Stimulated activated CD8-positive, alpha-beta memory T cell treated with anti-CD3 and anti-CD28 coated beads, Interleukin-4, amount 100 ng/mL, for 48 hours (primary cell): ENCODE data around the gene PRDX4.
"Not testable (repeated sequence)": the region's sequence is repeated elsewhere in the genome, so short reads cannot be mapped to it uniquely, and the experiment has no call there.

Source experiments
- DNase-seq: peaks from one replicate; pipeline ENCODE4 v3.0.0-alpha.2; 2020

The PRDX4 gene

DNA sequence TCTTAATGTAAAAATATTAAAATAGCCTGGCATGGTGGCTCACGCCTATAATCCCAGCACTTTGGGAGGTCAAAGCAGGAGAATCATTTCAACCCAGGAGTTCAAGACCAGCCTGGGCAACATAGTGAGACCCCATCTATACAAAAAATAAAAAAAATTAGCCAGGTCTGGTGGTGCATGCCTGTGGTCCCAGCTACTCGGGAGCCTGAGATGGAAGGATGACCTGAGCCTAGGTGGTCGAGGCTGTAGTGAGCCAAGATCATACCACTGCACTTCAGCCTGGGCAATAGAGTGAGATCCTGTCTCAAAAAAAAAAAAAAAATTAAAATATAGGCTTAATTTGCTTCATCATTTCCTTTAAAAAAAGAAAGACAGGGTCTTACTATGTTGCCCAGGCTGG lies 9.2 kb downstream of the PRDX4 start:
- not testable (repeated sequence) for DNase-seq

DNA sequence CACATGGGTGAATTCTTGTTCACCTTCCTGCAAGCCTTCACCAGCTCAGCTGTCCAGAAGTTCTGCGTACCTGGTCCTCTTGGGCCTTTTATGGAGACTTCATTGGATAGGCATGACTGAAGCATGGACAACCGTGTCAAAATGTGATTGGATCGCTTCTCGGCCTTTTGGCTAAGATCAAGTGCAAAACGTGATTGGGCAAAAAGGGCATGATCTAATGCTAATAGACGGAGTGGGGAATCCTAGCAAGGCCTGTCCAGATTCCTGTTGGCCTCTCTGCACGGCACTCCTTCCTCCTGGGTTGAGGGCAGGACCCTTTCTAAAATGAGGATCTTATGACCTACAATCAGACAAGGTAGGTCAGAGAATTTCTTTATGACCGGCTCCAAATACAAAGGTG lies 24.9 kb downstream of the PRDX4 start:
- DNase-seq: no peak

DNA sequence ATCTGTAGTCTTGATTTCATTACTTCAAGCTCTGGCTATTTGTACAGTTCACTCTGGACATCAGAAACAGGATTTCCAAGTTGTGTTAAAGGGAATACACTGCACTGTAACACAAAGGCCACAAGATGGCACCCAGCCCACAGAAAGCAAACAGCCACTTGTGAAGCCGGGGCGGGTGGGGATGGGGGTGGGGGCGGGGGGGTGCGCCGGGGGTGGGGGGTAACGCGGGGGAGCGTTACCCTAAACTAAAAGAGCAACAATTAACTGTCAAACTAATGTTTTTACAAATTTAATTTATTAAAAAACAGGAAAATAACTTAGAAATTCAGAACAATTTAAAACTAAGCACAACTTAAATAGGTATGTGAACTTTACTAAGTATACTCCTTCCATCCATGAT lies 27.3 kb downstream of the PRDX4 start:
- DNase-seq: peak; percentile 40

DNA sequence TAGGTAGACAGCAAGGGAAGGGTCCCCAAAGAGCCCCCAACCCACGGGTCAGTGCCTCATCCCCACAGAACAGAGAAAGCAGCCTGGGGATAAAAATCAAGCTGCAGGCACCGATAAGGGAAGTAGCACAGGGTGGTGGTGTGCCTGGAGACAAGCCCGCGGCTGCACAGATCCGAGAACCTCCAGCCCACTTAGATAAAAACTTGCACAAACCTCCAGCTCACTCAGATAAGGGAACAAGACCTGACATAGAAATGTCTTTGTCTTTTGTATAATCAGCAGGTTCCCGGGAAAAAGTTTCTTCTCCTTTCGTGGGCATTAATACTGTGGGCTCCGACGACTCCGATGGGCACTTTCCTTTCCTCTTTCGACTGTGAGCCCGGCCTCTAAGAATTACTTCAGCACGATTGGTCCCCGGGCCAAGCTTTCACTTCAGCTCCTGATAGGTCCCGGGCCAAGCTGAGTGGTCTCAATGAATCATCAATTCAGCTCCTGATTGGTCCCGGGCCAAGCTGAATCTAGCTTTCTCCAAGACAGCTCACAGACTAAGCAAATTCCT lies 32.4 kb downstream of the PRDX4 start:
- DNase-seq: peak; percentile 33

DNA sequence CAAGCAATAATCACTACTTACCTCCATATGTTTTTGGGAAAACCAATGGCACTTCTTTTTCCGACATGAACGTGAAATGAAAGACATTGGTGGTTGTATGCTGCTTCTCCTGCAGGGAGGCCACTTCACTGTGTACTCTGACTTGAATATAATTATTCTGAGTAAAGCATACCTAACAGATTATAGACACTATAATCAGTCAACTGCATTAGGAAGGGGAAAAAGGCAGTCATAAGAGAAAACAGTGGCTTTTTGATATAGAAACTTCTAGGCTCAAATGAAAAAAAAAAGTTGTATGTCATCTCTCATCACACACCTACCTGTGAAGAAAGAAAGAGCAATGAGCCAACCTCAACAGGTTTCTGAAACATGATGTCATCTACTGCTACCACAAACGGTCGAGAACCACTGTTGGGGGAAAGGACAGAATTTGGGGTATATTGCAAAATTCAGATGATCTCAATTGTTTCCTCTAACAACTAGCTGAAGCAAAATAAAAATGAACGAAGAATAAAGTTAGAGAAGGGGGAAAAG lies 37.4 kb downstream of the PRDX4 start:
- no peak for DNase-seq

DNA sequence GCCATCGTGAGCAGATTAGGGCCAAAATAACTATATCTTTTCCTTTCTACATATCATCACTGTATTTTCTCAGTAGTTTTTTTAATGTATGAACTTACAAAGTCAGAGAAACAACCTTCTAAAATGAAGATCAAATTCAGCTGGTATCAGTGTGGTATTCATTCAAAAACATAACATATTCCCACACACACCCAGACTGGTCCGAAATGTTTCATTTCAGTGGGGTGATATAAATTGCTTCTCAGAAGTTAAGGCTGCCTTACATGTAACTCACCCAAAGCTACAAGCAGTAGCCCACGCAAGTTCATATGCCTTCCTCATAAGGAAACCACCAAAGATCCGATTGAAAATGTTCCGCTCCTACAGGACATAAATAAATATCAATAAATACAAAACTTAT lies 37.9 kb downstream of the PRDX4 start:
- DNase-seq: no peak

DNA sequence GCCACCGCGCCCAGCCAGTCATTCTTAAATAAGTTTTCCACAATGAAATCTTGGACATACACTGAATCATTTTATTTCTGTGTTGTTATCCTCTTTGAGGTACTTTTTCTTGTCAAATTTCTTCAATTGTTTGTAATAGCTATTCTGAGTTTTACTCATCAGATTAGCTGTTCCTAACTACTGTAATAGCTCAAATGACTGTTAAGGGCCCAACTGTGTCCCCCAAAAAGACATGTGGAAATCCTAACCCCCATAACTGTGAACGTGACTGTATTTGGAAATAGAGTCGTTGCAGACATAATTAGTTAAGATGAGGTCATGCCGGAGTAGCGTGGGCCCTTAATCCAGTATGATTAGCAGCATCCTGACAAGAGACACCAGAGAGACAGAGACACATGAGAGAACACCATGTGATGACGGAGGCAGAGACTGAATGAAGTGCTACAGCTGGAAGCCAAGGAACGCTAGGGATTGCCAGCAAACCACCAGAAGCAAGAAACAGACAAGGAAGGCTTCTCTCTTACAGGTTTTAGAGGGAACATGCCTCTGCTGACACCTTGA lies 52.9 kb downstream of the PRDX4 start:
- DNase-seq: no peak

DNA sequence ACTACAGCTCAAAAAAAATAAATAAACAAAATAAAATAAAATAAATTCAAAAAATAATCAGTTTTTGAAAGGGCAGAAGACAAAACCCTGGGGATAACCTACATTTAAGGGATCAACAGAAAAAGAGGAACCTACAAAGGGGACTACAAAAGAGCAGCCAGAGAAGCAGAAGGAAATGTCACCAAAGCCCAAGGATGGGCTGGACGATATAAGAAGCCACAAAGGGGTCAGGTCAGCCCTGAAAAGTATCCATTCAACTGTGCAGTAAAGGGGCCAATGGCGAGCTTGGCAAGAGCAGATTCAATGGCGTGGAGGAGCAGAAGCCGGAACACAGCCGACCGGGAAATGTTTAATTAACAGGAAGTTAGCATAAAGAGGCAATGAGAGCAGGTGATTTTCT lies 58.9 kb downstream of the PRDX4 start:
- no peak for DNase-seq

DNA sequence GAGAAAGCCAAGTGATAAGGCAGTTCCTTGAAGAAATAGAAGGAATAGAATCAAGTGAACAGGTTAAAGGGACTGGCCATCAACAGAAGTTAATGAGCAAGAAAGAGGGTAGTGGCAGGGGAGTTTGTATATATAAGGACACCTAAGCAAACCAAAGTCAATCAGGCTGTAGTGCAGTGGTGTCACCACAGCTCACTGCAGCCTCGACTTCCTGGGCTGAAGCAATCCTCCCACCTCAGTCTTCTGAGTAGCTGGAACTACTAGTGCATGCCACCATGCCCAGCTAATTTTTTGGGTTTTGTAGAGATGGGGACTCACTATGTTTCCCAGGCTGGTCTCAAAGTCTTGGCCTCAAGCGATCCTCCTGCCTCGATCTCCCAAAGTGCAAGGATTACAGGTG lies 59.9 kb downstream of the PRDX4 start:
- no peak for DNase-seq

DNA sequence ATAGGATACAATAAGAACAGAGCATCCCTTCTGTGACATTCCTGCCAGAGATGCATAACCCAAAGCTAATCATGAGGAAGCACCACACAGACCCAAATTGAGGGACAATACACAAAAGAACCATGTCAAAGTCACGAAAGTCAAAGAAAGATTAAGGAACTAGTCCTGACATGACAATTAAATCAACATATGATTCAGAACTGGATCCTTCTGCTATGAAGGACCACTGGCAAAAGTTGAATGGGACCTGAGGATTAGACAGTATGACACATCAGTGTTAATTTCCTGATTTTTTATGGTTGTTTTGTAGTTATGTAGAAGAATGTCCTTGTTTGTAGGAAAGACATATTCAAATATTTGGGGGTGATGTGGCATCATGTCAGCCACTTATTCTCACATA lies 61.9 kb downstream of the PRDX4 start:
- no peak for DNase-seq

DNA sequence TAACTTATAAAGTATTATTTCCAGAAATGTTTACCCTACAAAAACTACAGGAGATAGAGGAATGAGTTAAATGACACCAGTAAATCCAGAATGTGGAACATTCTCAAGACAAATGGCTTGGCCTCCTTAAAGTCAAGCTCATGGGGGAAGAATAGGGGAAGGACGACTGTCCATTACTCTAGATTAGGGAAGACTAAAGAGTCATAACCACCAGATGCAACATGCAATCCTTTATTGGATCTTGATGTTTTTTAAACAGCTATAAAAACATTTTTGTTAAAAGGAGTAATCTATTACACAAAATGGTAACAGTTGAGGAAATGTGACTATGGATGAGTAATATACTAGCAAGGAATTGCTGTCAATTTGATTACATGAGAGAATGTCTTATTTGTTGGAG lies 64.7 kb downstream of the PRDX4 start:
- DNase-seq: no peak

DNA sequence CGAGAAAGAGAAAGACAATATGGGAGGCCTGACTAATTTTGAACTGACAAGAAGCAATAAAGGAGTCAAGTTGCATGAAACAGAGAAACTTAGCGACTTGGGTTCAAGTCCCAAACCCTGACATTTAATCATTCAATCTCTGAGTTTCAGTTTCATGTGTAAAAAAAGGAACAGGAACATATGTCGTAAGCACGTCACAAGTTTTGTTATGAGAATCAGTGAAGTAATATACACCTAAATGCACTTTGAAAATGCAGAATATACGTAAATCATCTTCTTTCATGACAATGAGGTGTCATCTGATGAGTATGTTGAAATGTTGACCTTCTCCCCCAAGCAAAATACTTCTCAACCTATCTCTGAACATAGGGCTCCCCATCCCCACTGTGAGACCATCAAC lies 65.4 kb downstream of the PRDX4 start:
- no peak for DNase-seq
